Fibroblast of mammary gland (primary cell): ENCODE measurements around the gene GRB7.

Experiments
- DNase-seq: peaks from one replicate; pipeline ENCODE4 v3.0.0-alpha.2; 2010; ENCODE audit warnings: low read depth
- H3K4me3 ChIP-seq: 2 replicates; pipeline ENCODE4 v1.5.1; 2011; ENCODE audit warnings: low read depth, mild to moderate bottlenecking, low read length, moderate library complexity; ENCODE audit not compliant: control insufficient read depth
- CTCF ChIP-seq: conservative IDR thresholded peaks from 2 replicates; pipeline ENCODE4 v1.5.1; 2011; ENCODE audit warnings: low read depth, low read length, inconsistent platforms; ENCODE audit not compliant: control insufficient read depth, insufficient read depth

Gene GRB7

GRCh38 chr17:39793301-39793872 is 55.6 kb downstream of the GRB7 start:
- no peak for TF ChIP-seq CTCF
- no peak overlapping the region for H3K4me3 ChIP-seq
- DNase-seq, result no peak

GRCh38 chr17:39794249-39794970 is 56.7 kb downstream of the GRB7 start:
- no peak for TF ChIP-seq CTCF
- H3K4me3 ChIP-seq, result no peak overlapping the region
- no peak for DNase-seq
